OCI-LY3 (cell line): ENCODE data around the gene HAO2.

Source experiments
- H2AFZ ChIP-seq: fragments of 200-600, 300-600 bp; shearing (Covaris generic); 2 replicates; pipeline ENCODE4 v1.6.0; 2014; ENCODE audit warnings: antibody characterized with exemption, low read depth, low read length
- H3K27ac ChIP-seq: fragments of 200-600, 300-600 bp; sonication (generic); 2 replicates; pipeline ENCODE4 v1.5.1; 2014; ENCODE audit warnings: mild to moderate bottlenecking, low read length, moderate library complexity, mixed read lengths
- H3K27me3 ChIP-seq: fragments of 200-600, 300-600 bp; sonication (generic); 2 replicates; pipeline ENCODE4 v1.6.1; 2014; ENCODE audit warnings: low read depth, low read length, mixed read lengths
- H3K36me3 ChIP-seq: fragments of 200-600, 300-600 bp; sonication (generic); replicated peaks from 2 replicates; pipeline ENCODE3; 2014; ENCODE audit warnings: low read depth, low read length, mixed read lengths
- H3K4me1 ChIP-seq: fragments of 300-600, 200-600 bp; sonication (generic); 2 replicates; pipeline ENCODE4 v1.6.1; 2014; ENCODE audit warnings: low read length, mixed read lengths
- H3K4me2 ChIP-seq: fragments of 200-600, 300-600 bp; sonication (generic); 2 replicates; pipeline ENCODE4 v1.6.1; 2014; ENCODE audit warnings: low read length, mixed read lengths
- H3K4me3 ChIP-seq: fragments of 300-600, 200-600 bp; sonication (generic); 2 replicates; pipeline ENCODE4 v1.5.1; 2014; ENCODE audit warnings: antibody characterized with exemption, mild to moderate bottlenecking, low read length, moderate library complexity
- H3K79me2 ChIP-seq: fragments of 300-600, 200-600 bp; shearing (Covaris generic); 2 replicates; pipeline ENCODE4 v1.6.1; 2014; ENCODE audit warnings: mild to moderate bottlenecking, low read length, mixed read lengths
- H3K9ac ChIP-seq: fragments of 300-600, 200-600 bp; shearing (Covaris generic); 2 replicates; pipeline ENCODE4 v1.6.0; 2014; ENCODE audit warnings: mild to moderate bottlenecking, low read length, moderate library complexity
- H3K9me3 ChIP-seq: fragments of 200-600, 300-600 bp; shearing (Covaris generic); 2 replicates; pipeline ENCODE4 v1.6.1; 2014; ENCODE audit warnings: low read length, mixed read lengths; ENCODE audit not compliant: insufficient read depth
- H4K20me1 ChIP-seq: fragments of 200-600, 300-600 bp; sonication (generic); 2 replicates; pipeline ENCODE4 v1.6.1; 2016; ENCODE audit warnings: low read length, mixed read lengths; ENCODE audit not compliant: insufficient read depth
- CTCF ChIP-seq: fragments of 200-600, 300-600 bp; sonication (generic); IDR thresholded peaks from 2 replicates; pipeline ENCODE4 v1.5.1; 2014; ENCODE audit warnings: antibody characterized with exemption, low read length, low read depth
- EZH2phosphoT487 ChIP-seq: fragments of 200-600 bp; shearing (Covaris generic); IDR thresholded peaks from 2 replicates; pipeline ENCODE4 v1.6.1; 2018; ENCODE audit warnings: antibody characterized with exemption, mixed run types, low read depth

HAO2 gene

GRCh38 chr1:119428991-119429390 is 60.4 kb downstream of the HAO2 start:
- Histone ChIP-seq H3K4me2 (no peak overlapping the region), H3K79me2 (no peaks in the 10 kb centered on the region), H3K4me3 (no peak overlapping the region), H3K9me3 (no peaks in the 10 kb centered on the region), H4K20me1 (no peaks in the 10 kb centered on the region), H3K27me3 (peaks cover 15% of the 10 kb centered on the region; the same call in 1 of the 2 replicates), H2AFZ (no peak overlapping the region), H3K4me1 (no peaks in the 10 kb centered on the region; the same call in 1 of the 2 replicates), H3K9ac (no peak overlapping the region), H3K27ac (no peak overlapping the region), H3K36me3 (no peaks in the 10 kb centered on the region)
- TF ChIP-seq EZH2phosphoT487, result no peak
- no peak for TF ChIP-seq CTCF

GRCh38 chr1:119429687-119430086 is 61.1 kb downstream of the HAO2 start:
- Histone ChIP-seq H3K4me3 (no peak overlapping the region), H3K36me3 (no peaks in the 10 kb centered on the region), H3K4me1 (peaks cover 3% of the 10 kb centered on the region), H3K27me3 (peaks cover 15% of the 10 kb centered on the region; the same call in 1 of the 2 replicates), H2AFZ (no peak overlapping the region), H3K27ac (no peak overlapping the region), H3K4me2 (no peak overlapping the region), H3K9ac (no peak overlapping the region), H4K20me1 (no peaks in the 10 kb centered on the region), H3K79me2 (no peaks in the 10 kb centered on the region), H3K9me3 (no peaks in the 10 kb centered on the region)
- TF ChIP-seq CTCF, result no peak
- TF ChIP-seq EZH2phosphoT487, result no peak

GRCh38 chr1:119430486-119430885 is 61.9 kb downstream of the HAO2 start:
- Histone ChIP-seq H3K4me2 (no peak overlapping the region), H3K4me3 (no peak overlapping the region), H3K9ac (no peak overlapping the region), H3K27me3 (peaks cover 15% of the 10 kb centered on the region; the same call in 1 of the 2 replicates), H3K4me1 (peaks cover 11% of the 10 kb centered on the region), H3K36me3 (no peaks in the 10 kb centered on the region), H3K9me3 (no peaks in the 10 kb centered on the region), H2AFZ (no peak overlapping the region), H3K27ac (no peak overlapping the region), H3K79me2 (no peaks in the 10 kb centered on the region), H4K20me1 (no peaks in the 10 kb centered on the region)
- TF ChIP-seq CTCF, result no peak
- TF ChIP-seq EZH2phosphoT487, result no peak

GRCh38 chr1:119431836-119432235 is 63.3 kb downstream of the HAO2 start:
- TF ChIP-seq EZH2phosphoT487, result no peak
- TF ChIP-seq CTCF, result no peak
- H2AFZ ChIP-seq, result no peak overlapping the region
- H3K27ac ChIP-seq, result no peak overlapping the region
- H3K27me3 ChIP-seq, result peaks cover 15% of the 10 kb centered on the region; the same call in 1 of the 2 replicates
- H3K4me2 ChIP-seq, result no peak overlapping the region
- H4K20me1 ChIP-seq, result no peaks in the 10 kb centered on the region
- H3K9ac ChIP-seq, result no peak overlapping the region
- H3K9me3 ChIP-seq, result no peaks in the 10 kb centered on the region
- H3K36me3 ChIP-seq, result no peaks in the 10 kb centered on the region
- peaks cover 17% of the 10 kb centered on the region for H3K4me1 ChIP-seq
- no peak overlapping the region for H3K4me3 ChIP-seq
- H3K79me2 ChIP-seq, result no peaks in the 10 kb centered on the region
